IPS-20b (cell line): ENCODE data around the gene GPR55.

ENCODE experiments used
- H3K27ac ChIP-seq: one replicate; pipeline ENCODE4 v1.5.1; 2013; ENCODE audit warnings: low read length
- H3K27me3 ChIP-seq: 2 replicates; pipeline ENCODE4 v1.6.1; 2013; ENCODE audit warnings: mild to moderate bottlenecking, low read length, inconsistent platforms; ENCODE audit not compliant: insufficient read depth
- H3K36me3 ChIP-seq: 2 replicates; pipeline ENCODE4 v1.6.1; 2013; ENCODE audit warnings: low read depth, mild to moderate bottlenecking, inconsistent platforms, low read length, moderate library complexity; ENCODE audit not compliant: insufficient read depth
- H3K4me1 ChIP-seq: 2 replicates; pipeline ENCODE4 v1.6.1; 2013; ENCODE audit warnings: mild to moderate bottlenecking, control low read depth, inconsistent platforms, low read length, moderate library complexity; ENCODE audit not compliant: insufficient read depth
- H3K4me3 ChIP-seq: 2 replicates; pipeline ENCODE4 v1.5.1; 2013; ENCODE audit warnings: mild to moderate bottlenecking, low read length, inconsistent platforms
- H3K9ac ChIP-seq: 2 replicates; pipeline ENCODE4 v1.6.1; 2013; ENCODE audit warnings: low read depth, mild to moderate bottlenecking, inconsistent platforms, low read length, moderate library complexity
- H3K9me3 ChIP-seq: 2 replicates; pipeline ENCODE4 v1.6.1; 2013; ENCODE audit warnings: mild to moderate bottlenecking, low read depth, low read length, inconsistent platforms; ENCODE audit not compliant: insufficient read depth

GPR55 gene

GRCh38 chr2:230909841-230910545 is 15.0 kb downstream of the GPR55 start:
- H3K4me1 ChIP-seq, result peaks cover 6% of the 10 kb centered on the region
- H3K36me3 ChIP-seq, result no peaks in the 10 kb centered on the region
- H3K4me3 ChIP-seq, result no peak overlapping the region
- no peak overlapping the region for H3K27ac ChIP-seq
- no peaks in the 10 kb centered on the region for H3K9me3 ChIP-seq
- no peak overlapping the region for H3K9ac ChIP-seq
- H3K27me3 ChIP-seq, result peaks cover 7% of the 10 kb centered on the region; the same call in 1 of the 2 replicates

GRCh38 chr2:230908595-230909191 is 16.3 kb downstream of the GPR55 start:
- Histone ChIP-seq H3K9me3 (no peaks in the 10 kb centered on the region), H3K27ac (no peak overlapping the region), H3K9ac (no peak overlapping the region), H3K4me1 (peaks cover 8% of the 10 kb centered on the region), H3K36me3 (no peaks in the 10 kb centered on the region), H3K4me3 (no peak overlapping the region), H3K27me3 (peaks cover 20% of the 10 kb centered on the region; the same call in 1 of the 2 replicates)

GRCh38 chr2:230908092-230908594 is 16.9 kb downstream of the GPR55 start:
- no peaks in the 10 kb centered on the region for H3K36me3 ChIP-seq
- H3K27ac ChIP-seq, result no peak overlapping the region
- no peaks in the 10 kb centered on the region for H3K9me3 ChIP-seq
- H3K27me3 ChIP-seq, result peaks cover 20% of the 10 kb centered on the region; the same call in 1 of the 2 replicates
- no peak overlapping the region for H3K9ac ChIP-seq
- H3K4me3 ChIP-seq, result no peak overlapping the region
- peaks cover 13% of the 10 kb centered on the region for H3K4me1 ChIP-seq

- Histone ChIP-seq H3K4me1 (peaks cover 18% of the 10 kb centered on the region), H3K27ac (no peak overlapping the region), H3K9ac (no peak overlapping the region), H3K36me3 (no peaks in the 10 kb centered on the region), H3K4me3 (no peak overlapping the region), H3K27me3 (peaks cover 20% of the 10 kb centered on the region; the same call in 1 of the 2 replicates), H3K9me3 (no peaks in the 10 kb centered on the region)
These were observed 17.5 kb downstream of the GPR55 start for GRCh38 chr2:230907361-230908091.

- Histone ChIP-seq H3K9ac (no peak overlapping the region), H3K27me3 (peaks cover 20% of the 10 kb centered on the region; the same call in 1 of the 2 replicates), H3K27ac (no peak overlapping the region)
These were observed 18.4 kb downstream of the GPR55 start for GRCh38 chr2:230906471-230907230.

DNA sequence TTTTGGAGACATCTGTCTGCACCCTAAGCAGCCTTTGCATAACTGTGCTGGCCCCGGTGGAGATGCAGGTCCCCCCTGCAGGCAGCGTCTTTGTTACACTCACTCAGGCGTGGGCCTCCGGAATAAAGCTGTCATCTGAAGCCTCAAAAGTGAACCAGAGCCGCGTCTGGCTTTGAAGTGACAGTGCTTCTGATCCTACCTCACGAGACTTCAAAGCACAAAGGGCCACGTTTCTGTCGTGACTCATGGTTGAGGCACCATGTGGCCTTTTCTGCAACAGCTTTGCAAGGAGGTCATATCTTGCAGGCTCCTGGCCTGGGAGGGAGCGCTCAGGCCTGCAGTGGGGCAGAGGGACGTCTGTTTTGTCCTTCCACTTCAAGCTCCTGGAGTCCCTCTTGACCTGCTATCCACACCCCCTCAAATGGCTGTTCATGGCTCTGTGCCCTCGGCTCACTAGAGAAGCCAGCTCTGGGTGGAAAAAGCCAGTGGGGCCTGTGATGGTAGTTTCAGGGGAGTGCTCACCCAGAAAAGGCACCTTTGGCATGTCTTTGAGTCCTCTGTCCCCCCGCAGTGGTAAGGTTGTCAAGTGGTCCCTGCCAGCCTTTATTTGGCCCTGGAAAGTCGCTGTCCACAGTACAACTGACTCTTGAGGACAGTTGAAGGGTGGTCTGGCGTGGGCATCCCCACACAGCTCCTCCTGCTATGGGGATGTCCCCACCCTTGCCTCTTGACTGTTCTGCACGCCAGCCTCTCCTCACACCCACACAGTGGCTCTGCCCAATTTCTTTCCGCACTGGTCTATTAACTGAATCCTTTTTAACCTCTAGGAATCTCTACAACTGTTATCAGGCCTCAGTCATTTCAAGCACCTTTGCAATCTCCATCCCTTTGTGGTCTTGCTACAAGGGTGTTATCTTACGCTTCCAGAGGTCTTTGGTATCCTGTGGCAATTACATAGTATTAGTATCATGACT is 19.3 kb downstream of the GPR55 start:
- no peaks in the 10 kb centered on the region for H3K36me3 ChIP-seq
- H3K4me3 ChIP-seq, result no peak overlapping the region
- H3K4me1 ChIP-seq, result peaks cover 21% of the 10 kb centered on the region
- no peaks in the 10 kb centered on the region for H3K9me3 ChIP-seq
- H3K27me3 ChIP-seq, result peaks cover 20% of the 10 kb centered on the region; the same call in 1 of the 2 replicates
- no peak overlapping the region for H3K9ac ChIP-seq
- H3K27ac ChIP-seq, result no peak overlapping the region

More at GRCh38 chr2:230906471-230907230, 18.4 kb downstream of the GPR55 start:
- H3K36me3 ChIP-seq, result no peaks in the 10 kb centered on the region
- peaks cover 21% of the 10 kb centered on the region for H3K4me1 ChIP-seq
- no peak overlapping the region for H3K4me3 ChIP-seq
- H3K9me3 ChIP-seq, result no peaks in the 10 kb centered on the region

DNA sequence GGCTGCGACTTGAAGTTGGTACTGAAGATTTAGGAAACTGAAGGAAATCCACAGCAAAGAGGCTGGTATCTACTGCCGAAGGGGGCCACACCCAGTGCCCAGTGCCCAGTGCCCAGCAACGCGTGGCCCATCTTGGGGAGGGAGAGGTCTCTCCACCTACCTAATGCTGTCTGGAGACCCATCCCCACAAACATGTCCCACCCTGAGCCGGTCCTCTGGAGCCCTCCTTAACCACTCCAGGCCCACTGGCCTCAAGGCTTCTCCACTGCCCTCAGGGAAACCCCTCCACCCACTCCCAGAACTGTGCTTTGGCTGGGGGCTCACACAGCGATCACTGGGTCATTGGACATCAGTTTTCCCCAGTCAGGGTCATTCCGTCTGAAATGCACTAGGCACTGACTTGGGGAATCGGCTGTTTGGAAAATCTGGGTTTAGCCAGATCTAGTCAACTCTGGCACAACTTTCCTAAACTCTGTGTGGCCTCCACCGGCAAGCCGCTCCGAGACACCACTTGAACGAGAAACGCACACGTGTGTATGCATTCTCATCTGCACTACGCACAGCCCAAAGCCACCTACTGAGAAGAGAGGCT is 20.1 kb downstream of the GPR55 start:
- peaks cover 21% of the 10 kb centered on the region for H3K4me1 ChIP-seq

GRCh38 chr2:230903231-230904150 is 21.6 kb downstream of the GPR55 start:
- Histone ChIP-seq H3K36me3 (no peaks in the 10 kb centered on the region), H3K4me1 (peaks cover 28% of the 10 kb centered on the region), H3K9me3 (no peaks in the 10 kb centered on the region), H3K27me3 (peaks cover 20% of the 10 kb centered on the region; the same call in 1 of the 2 replicates), H3K27ac (peak overlapping the region; percentile 54), H3K4me3 (peak overlapping the region; percentile 63), H3K9ac (no peak overlapping the region; the same call in 1 of the 2 replicates)

More for the DNA sequence above, 20.1 kb downstream of the GPR55 start:
- H3K36me3 ChIP-seq, result no peaks in the 10 kb centered on the region
- H3K9ac ChIP-seq, result no peak overlapping the region
- H3K4me3 ChIP-seq, result no peak overlapping the region
- peaks cover 20% of the 10 kb centered on the region; the same call in 1 of the 2 replicates for H3K27me3 ChIP-seq
- H3K27ac ChIP-seq, result no peak overlapping the region
- H3K9me3 ChIP-seq, result no peaks in the 10 kb centered on the region

- H3K4me3 ChIP-seq, result peak overlapping the region; percentile 63
- peaks cover 20% of the 10 kb centered on the region; the same call in 1 of the 2 replicates for H3K27me3 ChIP-seq
- H3K27ac ChIP-seq, result peak overlapping the region; percentile 82
- H3K36me3 ChIP-seq, result no peaks in the 10 kb centered on the region
- peaks cover 28% of the 10 kb centered on the region for H3K4me1 ChIP-seq
- no peaks in the 10 kb centered on the region for H3K9me3 ChIP-seq
- H3K9ac ChIP-seq, result peak overlapping the region; percentile 85; the same call in 1 of the 2 replicates
These were observed 22.7 kb downstream of the GPR55 start for GRCh38 chr2:230902180-230902899.
